GM21367 (cell line): ENCODE measurements around the gene IFT172.
"Not testable (repeated sequence)": the region's sequence is repeated elsewhere in the genome, so short reads cannot be mapped to it uniquely, and the experiment has no call there.

Experiments
- ATAC-seq: cut with Tn5 transposase; IDR thresholded peaks from one replicate; pipeline ENCODE4 v1.9.1; 2021; ENCODE audit not compliant: unreplicated experiment

IFT172 gene, protein sequence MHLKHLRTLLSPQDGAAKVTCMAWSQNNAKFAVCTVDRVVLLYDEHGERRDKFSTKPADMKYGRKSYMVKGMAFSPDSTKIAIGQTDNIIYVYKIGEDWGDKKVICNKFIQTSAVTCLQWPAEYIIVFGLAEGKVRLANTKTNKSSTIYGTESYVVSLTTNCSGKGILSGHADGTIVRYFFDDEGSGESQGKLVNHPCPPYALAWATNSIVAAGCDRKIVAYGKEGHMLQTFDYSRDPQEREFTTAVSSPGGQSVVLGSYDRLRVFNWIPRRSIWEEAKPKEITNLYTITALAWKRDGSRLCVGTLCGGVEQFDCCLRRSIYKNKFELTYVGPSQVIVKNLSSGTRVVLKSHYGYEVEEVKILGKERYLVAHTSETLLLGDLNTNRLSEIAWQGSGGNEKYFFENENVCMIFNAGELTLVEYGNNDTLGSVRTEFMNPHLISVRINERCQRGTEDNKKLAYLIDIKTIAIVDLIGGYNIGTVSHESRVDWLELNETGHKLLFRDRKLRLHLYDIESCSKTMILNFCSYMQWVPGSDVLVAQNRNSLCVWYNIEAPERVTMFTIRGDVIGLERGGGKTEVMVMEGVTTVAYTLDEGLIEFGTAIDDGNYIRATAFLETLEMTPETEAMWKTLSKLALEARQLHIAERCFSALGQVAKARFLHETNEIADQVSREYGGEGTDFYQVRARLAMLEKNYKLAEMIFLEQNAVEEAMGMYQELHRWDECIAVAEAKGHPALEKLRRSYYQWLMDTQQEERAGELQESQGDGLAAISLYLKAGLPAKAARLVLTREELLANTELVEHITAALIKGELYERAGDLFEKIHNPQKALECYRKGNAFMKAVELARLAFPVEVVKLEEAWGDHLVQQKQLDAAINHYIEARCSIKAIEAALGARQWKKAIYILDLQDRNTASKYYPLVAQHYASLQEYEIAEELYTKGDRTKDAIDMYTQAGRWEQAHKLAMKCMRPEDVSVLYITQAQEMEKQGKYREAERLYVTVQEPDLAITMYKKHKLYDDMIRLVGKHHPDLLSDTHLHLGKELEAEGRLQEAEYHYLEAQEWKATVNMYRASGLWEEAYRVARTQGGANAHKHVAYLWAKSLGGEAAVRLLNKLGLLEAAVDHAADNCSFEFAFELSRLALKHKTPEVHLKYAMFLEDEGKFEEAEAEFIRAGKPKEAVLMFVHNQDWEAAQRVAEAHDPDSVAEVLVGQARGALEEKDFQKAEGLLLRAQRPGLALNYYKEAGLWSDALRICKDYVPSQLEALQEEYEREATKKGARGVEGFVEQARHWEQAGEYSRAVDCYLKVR (N-terminal part only)

DNA sequence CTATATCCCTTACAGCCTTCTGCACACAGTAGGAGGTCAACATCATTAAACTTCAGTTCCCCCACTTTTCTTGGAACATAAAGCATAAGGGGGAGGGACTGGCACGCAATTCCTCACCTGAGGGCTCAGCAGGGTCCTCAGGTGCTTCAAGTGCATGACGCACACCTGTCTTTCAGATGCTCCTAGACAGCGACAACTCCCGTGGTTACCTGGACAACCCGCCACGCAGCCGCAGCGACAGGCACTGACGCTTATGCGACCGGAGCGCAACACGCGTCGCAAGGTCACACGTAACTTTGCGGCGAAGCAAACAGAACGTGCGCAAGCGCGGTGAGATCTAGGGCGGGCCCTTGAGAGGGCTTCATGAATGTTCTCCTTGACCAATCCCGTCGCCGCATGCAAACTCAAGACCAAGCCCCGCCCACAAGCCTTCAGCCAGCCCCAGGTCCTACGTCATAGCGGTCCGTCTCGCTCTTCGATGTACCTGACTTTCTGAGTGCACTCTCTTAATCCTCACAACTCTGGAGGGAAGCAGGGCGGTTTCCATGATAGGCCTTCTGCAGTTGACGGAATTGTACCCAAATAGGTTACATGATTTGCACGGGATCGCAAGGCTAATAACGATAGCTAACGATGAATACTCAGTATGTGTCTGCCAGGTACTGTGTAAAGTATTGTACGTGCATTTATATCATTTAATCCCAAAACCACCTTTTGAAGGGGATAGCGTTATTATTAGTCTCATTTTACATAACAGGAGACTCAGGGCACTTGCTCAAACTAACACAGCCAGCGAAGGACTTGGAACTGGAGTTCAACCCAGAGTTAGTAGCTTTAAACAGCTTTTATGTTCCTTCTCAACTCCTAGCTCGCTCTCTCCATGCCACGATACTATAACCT, at the start of gene IFT172:
IFT172 (minus strand) TSS at position 246 of the 900 bp plus-strand sequence; CDS start at position 156, 90 bp downstream.
- ATAC-seq: peak; percentile 78

DNA sequence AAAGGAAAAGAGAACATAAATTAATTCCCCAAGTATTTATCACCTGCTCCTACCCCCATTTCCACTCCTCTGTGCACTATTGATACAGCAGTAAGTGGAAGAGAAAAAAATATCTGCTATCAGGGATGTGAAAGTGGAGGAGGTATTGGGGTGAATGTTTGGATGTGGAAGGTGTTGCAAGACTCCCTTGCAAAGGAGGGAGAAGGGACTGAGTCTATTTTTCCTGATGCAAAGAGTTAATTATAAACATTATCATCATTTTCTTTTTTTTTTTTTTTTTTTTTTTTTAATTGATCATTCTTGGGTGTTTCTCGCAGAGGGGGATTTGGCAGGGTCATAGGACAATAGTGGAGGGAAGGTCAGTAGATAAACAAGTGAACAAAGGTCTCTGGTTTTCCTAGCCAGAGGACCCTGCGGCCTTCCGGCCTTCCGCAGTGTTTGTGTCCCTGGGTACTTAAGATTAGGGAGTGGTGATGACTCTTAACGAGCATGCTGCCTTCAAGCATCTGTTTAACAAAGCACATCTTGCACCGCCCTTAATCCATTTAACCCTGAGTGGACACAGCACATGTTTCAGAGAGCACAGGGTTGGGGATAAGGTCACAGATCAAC, 49.4 kb upstream of the IFT172 start:
- ATAC-seq: not testable (repeated sequence)

DNA sequence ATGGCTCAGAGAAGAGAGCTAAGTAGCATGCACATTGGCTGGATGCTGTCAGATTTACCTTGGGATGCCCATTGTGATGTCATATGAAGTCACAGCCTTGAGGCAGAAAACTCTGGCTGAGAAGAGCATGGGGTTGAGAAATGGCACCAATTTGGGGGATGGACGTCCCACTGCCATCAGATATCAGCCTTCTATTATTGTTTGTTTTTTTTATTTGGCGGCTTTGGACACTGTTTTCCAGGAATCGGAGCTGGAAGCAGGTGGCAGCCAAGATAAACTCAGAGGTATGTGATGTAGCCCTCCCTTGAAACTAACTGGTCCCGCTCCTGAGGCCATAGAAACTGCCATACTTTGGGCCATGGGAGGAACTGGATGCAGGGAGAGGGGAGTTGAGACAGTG, 47.7 kb upstream of the IFT172 start:
- ATAC-seq: no peak

DNA sequence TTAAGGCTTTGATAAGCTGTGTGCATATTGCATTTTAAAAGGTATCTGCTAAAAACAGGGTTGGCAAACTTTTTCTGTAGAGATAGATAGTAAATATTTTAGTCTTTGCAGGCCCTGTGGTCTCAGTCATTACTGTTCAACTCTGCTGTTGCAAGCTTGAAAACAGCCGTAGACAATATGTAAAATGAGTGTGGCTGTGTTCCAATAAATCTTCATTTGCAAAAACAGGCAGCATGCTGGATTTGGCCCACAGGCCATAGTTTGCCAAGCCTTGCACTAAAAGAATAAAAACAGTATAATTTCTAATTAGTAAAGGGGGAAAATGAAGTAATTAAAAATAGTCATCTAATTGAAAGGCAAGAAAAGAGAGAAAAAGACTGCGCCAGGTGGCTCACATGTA, 42.4 kb upstream of the IFT172 start:
- ATAC-seq: no peak

DNA sequence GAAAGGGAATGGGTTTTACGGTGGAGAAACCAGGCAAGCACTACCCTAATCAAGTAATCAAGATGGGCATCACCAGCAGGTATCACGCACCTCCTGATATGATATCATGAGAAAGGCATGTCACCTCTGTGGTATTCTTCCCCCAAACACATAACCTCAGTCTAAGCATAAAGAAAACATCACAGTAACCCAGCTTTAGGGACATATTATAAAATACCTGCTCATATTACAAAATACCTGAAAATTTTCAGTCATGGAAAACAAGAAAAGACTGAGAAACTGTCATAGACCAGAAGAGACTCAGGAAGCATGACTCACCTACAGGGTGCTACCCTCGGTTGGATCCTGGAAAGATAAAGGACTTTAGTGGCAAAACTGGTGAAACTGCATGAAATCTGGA, 37.6 kb upstream of the IFT172 start:
- no peak for ATAC-seq

DNA sequence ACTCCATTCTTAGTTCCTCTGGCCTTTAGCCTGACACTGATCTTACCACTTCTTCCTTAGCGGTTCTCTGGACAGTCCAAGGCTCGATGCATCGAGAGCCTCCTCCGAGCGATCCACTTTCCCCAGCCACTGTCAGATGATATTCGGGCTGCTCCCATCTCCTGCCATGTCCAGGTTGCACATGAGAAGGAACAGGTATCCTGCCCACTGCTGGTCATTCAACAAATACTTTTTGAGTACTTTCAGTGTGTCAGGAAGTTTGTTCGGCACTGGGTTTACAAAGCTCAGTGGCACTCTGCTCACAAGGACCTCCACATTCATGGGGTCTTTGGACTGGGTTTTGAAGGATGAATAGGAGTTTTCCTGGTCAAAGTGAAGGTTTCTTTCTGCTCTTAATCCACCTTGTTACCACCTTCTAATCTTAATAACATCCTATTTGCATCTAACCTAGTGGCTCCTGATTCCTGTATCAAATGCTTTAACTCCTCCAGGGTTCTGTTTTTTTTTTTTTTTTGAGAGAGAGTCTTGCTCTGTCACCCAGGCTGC, 32.9 kb upstream of the IFT172 start:
- no peak for ATAC-seq

DNA sequence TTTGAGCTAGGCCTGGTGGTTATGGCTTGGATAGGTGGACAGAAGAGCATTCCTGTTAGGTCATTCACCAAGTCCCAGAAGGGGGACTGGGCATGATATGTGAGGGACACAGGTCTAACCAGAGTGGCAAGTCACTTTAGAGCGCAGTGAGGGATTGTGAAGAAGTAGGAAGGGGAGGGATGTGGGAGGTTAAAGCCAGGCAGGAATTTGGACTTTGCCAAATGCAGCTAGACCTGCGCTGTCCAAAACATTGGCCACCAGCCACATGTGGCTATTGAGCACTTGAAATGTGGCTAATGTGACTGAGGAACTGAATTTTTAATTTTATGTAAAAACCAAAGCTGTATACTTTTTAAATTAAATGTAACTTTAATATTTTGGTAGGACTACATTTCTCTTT, 30.8 kb upstream of the IFT172 start:
- no peak for ATAC-seq

DNA sequence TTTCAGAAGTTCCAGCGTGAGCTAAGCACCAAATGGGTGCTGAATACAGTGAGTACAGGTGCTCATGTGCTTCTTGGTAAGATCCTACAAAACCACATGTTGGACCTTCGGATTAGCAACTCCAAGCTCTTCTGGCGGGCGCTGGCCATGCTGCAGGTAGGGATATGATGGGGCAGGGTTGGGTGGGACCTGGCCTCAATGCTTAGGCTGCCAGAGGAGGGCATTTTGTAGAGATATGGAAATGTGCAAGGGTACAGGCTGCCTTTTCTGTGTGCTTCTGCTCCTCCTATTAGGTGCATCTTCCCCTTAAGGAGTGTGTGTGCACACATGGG, 29.2 kb upstream of the IFT172 start:
- ATAC-seq: no peak

DNA sequence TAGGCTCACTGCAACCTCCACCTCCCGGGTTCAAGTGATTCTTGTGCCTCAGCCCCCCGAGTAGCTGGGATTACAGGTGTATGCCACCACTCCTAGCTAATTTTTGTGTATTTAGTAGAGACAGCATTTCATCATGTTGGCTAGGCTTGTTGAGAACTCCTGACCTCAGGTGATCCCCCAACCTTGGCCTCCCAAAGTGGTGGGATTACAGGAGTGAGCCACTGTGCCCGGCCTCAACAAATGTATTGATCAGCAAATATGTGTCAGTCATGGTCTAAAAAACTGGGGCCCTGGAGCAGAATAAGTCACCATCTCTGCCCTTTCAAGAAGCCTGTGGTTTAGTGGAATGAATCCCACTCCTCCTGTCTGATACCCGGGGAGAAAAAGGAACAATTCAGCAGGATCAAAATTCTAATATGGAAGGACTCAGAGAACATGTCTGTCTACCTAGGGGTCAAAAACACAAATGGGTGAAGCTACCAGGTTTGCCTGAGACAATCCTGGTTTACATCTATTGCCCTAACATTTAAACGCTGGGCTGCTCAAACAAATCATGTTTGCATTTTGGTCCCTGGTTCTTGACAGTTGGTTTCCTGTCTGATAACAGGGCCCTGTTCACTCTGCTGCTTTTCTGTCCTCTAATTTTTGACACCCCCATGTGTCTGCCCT, 28.7 kb upstream of the IFT172 start:
- no peak for ATAC-seq

DNA sequence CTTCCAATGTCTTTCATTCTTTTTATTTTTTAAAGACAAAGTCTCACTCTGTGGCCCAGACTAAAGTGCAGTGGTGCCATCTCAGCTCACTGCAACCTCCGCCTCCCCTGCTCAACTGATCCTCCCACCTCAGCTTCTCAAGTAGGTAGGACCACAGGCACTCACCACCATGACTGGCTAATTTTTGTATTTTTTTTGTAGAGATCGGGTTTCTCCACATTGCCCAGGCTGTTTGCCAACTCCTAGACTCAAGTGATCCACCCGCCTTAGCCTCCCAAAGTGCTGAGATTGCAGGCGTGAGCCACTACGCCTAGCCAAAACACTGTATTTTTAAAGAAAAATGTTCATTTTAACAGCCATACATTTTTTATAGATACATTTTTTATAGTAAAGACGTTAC, 19.8 kb upstream of the IFT172 start:
- no peak for ATAC-seq

DNA sequence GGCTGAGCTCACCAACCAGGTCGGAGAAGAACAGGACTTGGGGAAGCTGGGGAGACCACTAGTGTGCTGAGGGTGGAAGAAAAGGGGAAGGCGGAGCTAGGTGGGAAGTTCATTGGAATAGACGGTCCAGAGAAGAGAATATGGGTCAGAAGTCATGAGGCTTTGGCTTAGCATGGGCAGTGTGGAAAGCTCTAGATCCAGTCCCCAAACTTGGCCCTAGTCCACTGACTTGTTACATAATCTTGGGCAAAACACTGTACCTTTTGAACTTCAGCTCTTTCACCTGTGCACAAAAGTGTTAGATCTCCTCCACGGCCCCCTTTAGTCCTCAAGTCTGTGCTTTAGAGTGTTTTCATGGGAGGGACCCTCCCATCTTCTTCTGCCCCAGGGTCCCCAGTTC, 17.8 kb upstream of the IFT172 start:
- no peak for ATAC-seq

DNA sequence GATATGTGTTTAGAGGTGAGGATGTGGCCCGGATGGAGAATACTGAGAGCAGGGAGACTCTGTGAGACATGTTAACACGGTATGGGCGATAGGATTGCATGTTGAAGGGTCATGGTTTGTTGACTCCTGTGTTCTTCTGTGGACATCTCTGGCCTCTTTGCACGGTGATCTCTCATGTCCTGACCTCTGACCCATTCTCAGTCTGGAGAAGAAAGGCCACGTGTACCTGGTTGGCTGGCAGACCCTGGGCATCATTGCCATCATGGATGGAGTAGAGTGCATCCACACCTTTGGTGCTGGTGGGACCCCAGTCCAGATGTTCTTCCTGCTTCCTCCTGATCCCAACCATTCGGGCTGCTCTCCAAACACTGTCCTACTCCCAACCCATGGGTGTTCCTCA, 17.0 kb upstream of the IFT172 start:
- ATAC-seq: no peak

DNA sequence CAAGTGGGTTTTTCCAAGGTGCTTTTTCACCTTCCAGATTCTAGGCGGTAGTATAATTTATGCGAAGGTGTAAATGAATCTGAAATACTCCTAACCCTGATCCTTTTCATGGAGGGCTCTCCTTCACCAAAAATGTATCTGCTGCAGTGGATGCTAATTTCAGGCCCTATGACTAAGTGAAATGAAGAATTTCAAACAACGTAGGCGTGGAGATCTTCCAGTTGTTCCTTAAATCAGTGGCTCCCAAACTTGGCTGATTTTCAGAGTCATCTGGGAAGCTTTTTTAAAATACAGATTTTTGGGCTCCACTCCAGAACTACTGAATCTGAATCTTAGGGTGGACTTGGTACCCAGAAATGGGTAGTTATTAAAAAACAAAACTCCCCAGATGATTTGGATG, 12.6 kb upstream of the IFT172 start:
- ATAC-seq: no peak

DNA sequence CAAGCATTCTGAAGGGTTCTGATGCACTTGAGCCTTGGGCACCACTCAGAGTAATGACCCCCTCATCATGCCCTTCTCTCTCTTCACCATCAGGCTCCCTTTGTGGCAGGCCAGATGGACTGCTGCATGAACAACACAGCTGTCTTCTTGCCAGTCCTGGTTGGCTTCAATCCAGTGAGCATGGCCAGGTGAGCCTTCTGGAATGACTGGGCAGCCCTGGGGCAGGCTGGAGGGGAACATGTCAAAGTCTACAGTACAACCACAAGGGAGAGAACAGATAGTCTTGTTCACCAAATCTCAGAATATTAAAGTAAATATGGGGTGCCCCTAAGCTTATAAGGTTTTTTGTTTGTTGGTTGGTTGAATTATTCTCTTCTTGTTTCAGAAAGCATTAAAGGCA, 11.5 kb upstream of the IFT172 start:
- ATAC-seq: no peak

DNA sequence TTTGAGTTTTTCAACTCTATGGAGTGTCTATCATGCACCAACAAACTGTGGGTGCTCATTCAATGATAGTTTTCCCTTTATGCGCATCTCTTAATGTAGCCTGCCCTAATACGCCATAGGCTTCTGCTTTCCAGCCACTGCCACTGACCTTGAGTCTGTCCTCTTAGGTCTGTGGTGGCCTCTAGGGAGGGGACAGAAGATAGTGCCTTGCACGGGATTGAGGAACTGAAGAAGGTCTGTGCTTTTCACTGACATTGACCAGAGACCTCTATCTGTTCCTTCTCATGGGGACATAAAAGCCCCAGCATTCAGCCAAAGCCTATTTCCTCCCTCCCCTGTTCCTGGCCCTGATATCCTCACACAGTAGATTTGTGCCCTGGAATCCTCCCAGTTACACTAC, 9.4 kb upstream of the IFT172 start:
- ATAC-seq: no peak

DNA sequence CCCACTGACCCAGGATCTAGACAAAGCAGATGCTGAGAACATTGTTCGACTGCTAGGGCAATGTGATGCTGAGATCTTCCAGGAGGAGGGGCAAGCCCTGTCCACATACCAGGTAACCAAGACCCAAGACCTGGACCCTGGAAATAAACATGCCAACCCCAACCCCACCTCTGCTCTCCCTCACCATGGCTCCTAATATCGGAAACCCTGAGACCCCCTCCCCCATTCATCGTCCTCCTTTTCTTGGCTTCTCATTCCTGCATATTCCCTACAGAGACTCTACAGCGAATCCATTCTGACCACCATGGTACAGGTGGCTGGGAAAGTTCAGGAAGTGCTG, 7.7 kb upstream of the IFT172 start:
- ATAC-seq: no peak

DNA sequence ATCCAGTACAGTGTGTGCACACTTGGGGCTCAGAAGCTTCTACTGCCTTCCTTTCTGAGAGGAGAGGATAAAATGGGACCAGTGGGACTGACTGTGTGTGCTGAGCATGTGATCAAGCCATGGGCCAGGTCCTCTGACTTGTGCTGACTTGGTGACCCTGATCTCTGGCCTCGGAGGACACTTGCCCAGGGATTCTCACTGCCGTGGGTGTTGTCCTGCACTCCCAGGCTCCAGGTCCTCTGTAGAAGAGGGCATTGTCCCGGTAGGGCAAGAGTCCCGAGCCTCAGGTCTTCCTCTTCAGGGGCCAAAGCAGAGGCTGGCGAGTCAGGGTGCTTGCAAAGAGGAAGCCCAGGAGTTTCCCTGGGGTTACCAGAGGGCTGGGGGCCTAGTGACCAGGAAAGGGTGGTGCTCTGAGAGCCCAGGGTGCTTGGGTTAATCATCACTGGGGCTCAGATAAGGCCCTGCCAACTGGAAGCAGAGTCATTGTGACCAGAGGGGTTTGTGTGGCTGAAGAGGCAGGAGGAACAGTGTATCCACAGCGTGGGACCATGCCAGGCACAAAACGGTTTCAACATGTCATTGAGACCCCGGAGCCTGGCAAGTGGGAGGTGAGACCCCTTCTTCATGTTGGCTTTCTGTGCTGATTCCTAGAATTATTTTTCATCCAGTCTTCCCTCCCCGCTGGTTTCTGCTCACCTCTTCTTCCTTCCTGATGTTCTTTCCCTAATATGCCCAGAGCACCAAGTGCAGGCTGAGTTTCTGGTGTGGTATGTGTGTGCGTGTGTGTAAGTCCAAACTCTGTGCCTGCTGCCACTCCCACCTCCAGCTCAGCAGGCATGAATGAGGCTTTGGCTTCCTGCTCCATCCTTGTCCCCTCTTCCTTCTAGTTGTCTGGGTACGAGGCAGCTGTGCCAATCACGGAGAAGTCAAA, 7.1 kb upstream of the IFT172 start, which contains the start of gene GCKR:
GCKR (plus strand) TSS at position 483 of the 931 bp plus-strand sequence; CDS start at position 549, 66 bp downstream.
- no peak for ATAC-seq

DNA sequence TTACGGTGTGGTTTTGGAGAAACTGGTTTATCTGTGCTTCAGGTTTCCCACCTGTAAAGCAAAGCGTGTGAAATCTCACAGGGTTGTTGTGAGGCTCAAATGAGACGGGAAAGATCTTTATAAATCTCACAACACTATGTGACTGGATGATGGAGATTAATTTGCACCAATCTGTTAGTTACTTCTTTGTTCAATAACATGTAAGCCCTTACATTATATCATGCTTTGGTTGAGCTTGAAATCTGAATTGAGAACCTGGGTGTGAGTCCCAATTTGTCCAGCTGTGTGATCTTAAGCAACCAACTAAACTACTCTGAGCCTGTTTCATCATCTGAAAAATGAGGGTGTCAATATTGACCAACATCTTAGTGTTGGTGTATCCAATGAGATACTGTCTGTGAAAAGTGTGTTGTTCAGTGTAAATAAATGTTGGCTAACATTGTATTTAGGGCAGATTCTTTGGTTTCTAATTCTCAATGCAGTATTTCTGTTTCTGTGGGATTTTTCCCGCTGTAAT, 6.4 kb upstream of the IFT172 start:
- no peak for ATAC-seq
